ENCODE results near the gene UBE2E2.

The UBE2E2 gene

GRCh38 chr3:23489300-23490158 is 286.4 kb downstream of the UBE2E2 start:
- no peak for DNase-seq

- DNase-seq = no peak
Measured at GRCh38 chr3:23490459-23490858, 287.3 kb downstream of the UBE2E2 start.

GRCh38 chr3:23492057-23492456 is 288.9 kb downstream of the UBE2E2 start:
- no peak for DNase-seq

GRCh38 chr3:23493889-23494288 is 290.8 kb downstream of the UBE2E2 start:
- DNase-seq = no peak

- DNase-seq = no peak
Measured at GRCh38 chr3:23494967-23495366, 291.8 kb downstream of the UBE2E2 start.

GRCh38 chr3:23495507-23495906 is 292.4 kb downstream of the UBE2E2 start:
- DNase-seq = no peak

GRCh38 chr3:23496165-23496564 is 293.0 kb downstream of the UBE2E2 start:
- DNase-seq = no peak

GRCh38 chr3:23497156-23497555 is 294.0 kb downstream of the UBE2E2 start:
- DNase-seq = no peak

- no peak for DNase-seq
Measured at GRCh38 chr3:23501201-23501802, 298.2 kb downstream of the UBE2E2 start.

- DNase-seq = no peak
Measured at GRCh38 chr3:23508464-23508863, 305.3 kb downstream of the UBE2E2 start.

- no peak for DNase-seq
Measured at GRCh38 chr3:23518441-23518840, 315.3 kb downstream of the UBE2E2 start.

- no peak for DNase-seq
Measured at GRCh38 chr3:23519314-23520208, 316.4 kb downstream of the UBE2E2 start.

GRCh38 chr3:23527326-23527725 is 324.2 kb downstream of the UBE2E2 start:
- no peak for DNase-seq

GRCh38 chr3:23533596-23533995 is 330.5 kb downstream of the UBE2E2 start:
- DNase-seq = no peak

GRCh38 chr3:23533996-23534395 is 330.9 kb downstream of the UBE2E2 start:
- DNase-seq = no peak

- DNase-seq = no peak
Measured at GRCh38 chr3:23537101-23537551, 334.0 kb downstream of the UBE2E2 start.

- DNase-seq = no peak
Measured at GRCh38 chr3:23539185-23539584, 336.1 kb downstream of the UBE2E2 start.

GRCh38 chr3:23540600-23540999 is 337.5 kb downstream of the UBE2E2 start:
- no peak for DNase-seq

- no peak for DNase-seq
Measured at GRCh38 chr3:23542079-23542478, 339.0 kb downstream of the UBE2E2 start.

GRCh38 chr3:23546181-23546580 is 343.1 kb downstream of the UBE2E2 start:
- DNase-seq = no peak

- DNase-seq = no peak
Measured at GRCh38 chr3:23547905-23548650, 345.0 kb downstream of the UBE2E2 start.

GRCh38 chr3:23548706-23549105 is 345.6 kb downstream of the UBE2E2 start:
- no peak for DNase-seq
